PC-3 (cell line): Measurements from ENCODE around the gene ACBD7. TPM values are rescaled to one million over a fixed set of nuclear protein-coding genes. Genes with fewer than 3 reads are reported as not detected.

Source experiments
- ATAC-seq: fragments of 200-7000 bp; cut with Tn5 transposase; 2 replicates; pipeline ENCODE4 v1.9.1; 2020; ENCODE audit warnings: mild to moderate bottlenecking, moderate library complexity
- Bru-seq: library from RNA; stranded (reverse); fragments of 400-500 nt; gene quantifications from one replicate; lab custom pipeline; 2021; lab: Mats Ljungman, UMichigan
- BruChase-seq, 2 experiments: library from RNA; stranded (reverse); fragments of 400-500 nt; gene quantifications; one replicate each; lab custom pipeline; 2021; lab: Mats Ljungman, UMichigan
- BruUV-seq: library from RNA; stranded (reverse); fragments of 400-500 nt; replicated peaks from 2 replicates; lab custom pipeline; 2021; lab: Mats Ljungman, UMichigan
- CTCF ChIA-PET: fragments of 300-600 bp; sonication (Branson Sonifier 250); formaldehyde crosslinking; loops from one replicate; lab custom pipeline; 2022; ENCODE audit warnings: antibody characterized with exemption; lab: Charles Lee
- POLR2A ChIA-PET: fragments of 300-600 bp; sonication (Branson Sonifier 250); formaldehyde crosslinking; loops from one replicate; lab custom pipeline; 2022; ENCODE audit warnings: antibody characterized with exemption; ENCODE audit not compliant: unreplicated experiment; lab: Charles Lee
- DNase-seq: peaks from one replicate; pipeline ENCODE4 v3.0.0-alpha.2; 2015
- H2AFZ ChIP-seq: fragments of 300-600 bp; sonication (generic); 2 replicates; pipeline ENCODE4 v1.6.0; 2016; ENCODE audit warnings: antibody characterized with exemption, low read length
- H3F3A ChIP-seq: fragments of 300-600 bp; sonication (generic); one replicate; pipeline ENCODE4 v1.6.0; 2017; ENCODE audit warnings: antibody characterized with exemption, low read length, control low read depth, mild to moderate bottlenecking; ENCODE audit not compliant: unreplicated experiment
- H3K27ac ChIP-seq: fragments of 300-600 bp; sonication (generic); 2 replicates; pipeline ENCODE4 v1.5.1; 2016; ENCODE audit warnings: mild to moderate bottlenecking, low read length
- H3K27me3 ChIP-seq: fragments of 300-600 bp; sonication (generic); 2 replicates; pipeline ENCODE4 v1.6.1; 2016; ENCODE audit warnings: low read length, mixed read lengths
- H3K36me3 ChIP-seq: fragments of 300-600 bp; sonication (generic); 2 replicates; pipeline ENCODE4 v1.6.1; 2016; ENCODE audit warnings: low read depth, mixed run types, low read length, mixed read lengths
- H3K4me1 ChIP-seq: fragments of 300-600 bp; sonication (generic); 2 replicates; pipeline ENCODE4 v1.5.1; 2016; ENCODE audit warnings: low read length; ENCODE audit not compliant: insufficient read depth
- H3K4me2 ChIP-seq: fragments of 300-600 bp; sonication (generic); 2 replicates; pipeline ENCODE4 v1.6.0; 2016; ENCODE audit warnings: low read length
- H3K4me3 ChIP-seq: fragments of 300-600 bp; sonication (generic); 2 replicates; pipeline ENCODE4 v1.5.1; 2016; ENCODE audit warnings: mild to moderate bottlenecking, low read length, mixed read lengths
- H3K79me2 ChIP-seq: fragments of 300-600 bp; sonication (generic); 2 replicates; pipeline ENCODE4 v1.6.1; 2017; ENCODE audit warnings: low read length, mixed read lengths
- H3K9ac ChIP-seq: fragments of 300-600 bp; sonication (generic); 2 replicates; pipeline ENCODE4 v1.6.0; 2016; ENCODE audit warnings: mild to moderate bottlenecking, low read length
- H3K9me2 ChIP-seq: fragments of 300-600 bp; sonication (generic); replicated peaks from 2 replicates; pipeline ENCODE4 v1.6.1; 2016; ENCODE audit warnings: mixed run types, low read length, mixed read lengths
- H3K9me3 ChIP-seq: fragments of 300-600 bp; sonication (generic); 2 replicates; pipeline ENCODE4 v1.6.1; 2016; ENCODE audit warnings: low read length, mixed read lengths
- H4K20me1 ChIP-seq: fragments of 300-600 bp; sonication (generic); 2 replicates; pipeline ENCODE4 v1.6.1; 2016; ENCODE audit warnings: low read length, mixed read lengths
- EZH2 ChIP-seq: fragments of 300-600 bp; sonication (generic); IDR thresholded peaks from one replicate; pipeline ENCODE4 v1.6.1; 2017; ENCODE audit warnings: antibody characterized with exemption, mild to moderate bottlenecking, low read length; ENCODE audit not compliant: unreplicated experiment
- EZH2phosphoT487 ChIP-seq: fragments of 300-600 bp; sonication (generic); IDR thresholded peaks from 2 replicates; pipeline ENCODE4 v1.6.1; 2018; ENCODE audit warnings: mild to moderate bottlenecking, antibody characterized with exemption, low read length, borderline replicate concordance
- intact Hi-C: fragments of 100-400 bp; cut with micrococcal nuclease; formaldehyde crosslinking; loops from 2 replicates; pipeline ENCODE4 v1.9.0; 2023
- long read RNA-seq: library from polyadenylated mRNA; unstranded; transcript quantifications from one replicate; pipeline ENCODE4 v2.0.0, GENCODE V29; 2021; ENCODE audit not compliant: unreplicated experiment
- total RNA-seq: library from RNA; depleted of rRNA; stranded (reverse); fragments of >200 nt; gene quantifications from 2 replicates; pipeline ENCODE4 v1.2.3, GENCODE V29; 2014; rRNA removed
- TF ChIP-seq, protein P1 (sequence below): fragments of 300-600 bp; sonication (generic); conservative IDR thresholded peaks from 2 replicates; pipeline ENCODE4 v1.5.1; 2017; ENCODE audit warnings: antibody characterized with exemption, low read depth, mild to moderate bottlenecking, low read length

ACBD7 gene
- total RNA-seq = 3.3 and 5.4 TPM in 2 replicates
- Bru-seq, nascent RNA = percentile 38 among the genes with signal in this experiment
- BruChase-seq, experiment 1, labeled RNA remaining after a 6-hour chase = percentile 39 among the genes with signal in this experiment
- percentile 35 among the genes with signal in this experiment for BruChase-seq, experiment 2, labeled RNA remaining after a 2-hour chase
- long read RNA-seq = 0 reads

- peak within 1 kb of the TSS; percentile 70 for H3K4me3 ChIP-seq
- no peak within 1 kb of the TSS for H3K9ac ChIP-seq
- intact Hi-C loops = loop anchor here (1.0 kb wide), 1 partner anchor 9 kb away; the partner anchor contains the start of gene RPP38
- peak within 1 kb of the TSS; percentile 81 for H2AFZ ChIP-seq
- no TSS peak for BruUV-seq
- DNase-seq (peak; percentile 77), ATAC-seq (peak; percentile 81)
- peaks cover 10% of the 10 kb centered on the region; the same call in 1 of the 2 replicates for H3K4me1 ChIP-seq
- no peaks in the 10 kb centered on the region for H3K27me3 ChIP-seq
- TF ChIP-seq EZH2phosphoT487 = no peak
- TF ChIP-seq EZH2 = no peak
- TF ChIP-seq, protein P1, sequence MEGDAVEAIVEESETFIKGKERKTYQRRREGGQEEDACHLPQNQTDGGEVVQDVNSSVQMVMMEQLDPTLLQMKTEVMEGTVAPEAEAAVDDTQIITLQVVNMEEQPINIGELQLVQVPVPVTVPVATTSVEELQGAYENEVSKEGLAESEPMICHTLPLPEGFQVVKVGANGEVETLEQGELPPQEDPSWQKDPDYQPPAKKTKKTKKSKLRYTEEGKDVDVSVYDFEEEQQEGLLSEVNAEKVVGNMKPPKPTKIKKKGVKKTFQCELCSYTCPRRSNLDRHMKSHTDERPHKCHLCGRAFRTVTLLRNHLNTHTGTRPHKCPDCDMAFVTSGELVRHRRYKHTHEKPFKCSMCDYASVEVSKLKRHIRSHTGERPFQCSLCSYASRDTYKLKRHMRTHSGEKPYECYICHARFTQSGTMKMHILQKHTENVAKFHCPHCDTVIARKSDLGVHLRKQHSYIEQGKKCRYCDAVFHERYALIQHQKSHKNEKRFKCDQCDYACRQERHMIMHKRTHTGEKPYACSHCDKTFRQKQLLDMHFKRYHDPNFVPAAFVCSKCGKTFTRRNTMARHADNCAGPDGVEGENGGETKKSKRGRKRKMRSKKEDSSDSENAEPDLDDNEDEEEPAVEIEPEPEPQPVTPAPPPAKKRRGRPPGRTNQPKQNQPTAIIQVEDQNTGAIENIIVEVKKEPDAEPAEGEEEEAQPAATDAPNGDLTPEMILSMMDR = no peak
- no peaks in the 10 kb centered on the region for H4K20me1 ChIP-seq
- H3K27ac ChIP-seq = no peak within 1 kb of the TSS
- no peaks in the 10 kb centered on the region for H3K36me3 ChIP-seq
- H3K9me2 ChIP-seq = no peaks in the 10 kb centered on the region
- CTCF ChIA-PET = no interaction called here
- no peaks in the 10 kb centered on the region for H3K9me3 ChIP-seq
- POLR2A ChIA-PET = no interaction called here
- H3K79me2 ChIP-seq = no peaks in the 10 kb centered on the region
- H3F3A ChIP-seq = no peaks in the 10 kb centered on the region
- H3K4me2 ChIP-seq = peak within 1 kb of the TSS; percentile 82
Observed at GRCh38 chr10:15088428-15089261, at the start of gene ACBD7. Gene ACBD7, minus strand, starts transcription at chr10:15088776. Its CDS starts 48 bp downstream, at chr10:15088728.

DNA sequence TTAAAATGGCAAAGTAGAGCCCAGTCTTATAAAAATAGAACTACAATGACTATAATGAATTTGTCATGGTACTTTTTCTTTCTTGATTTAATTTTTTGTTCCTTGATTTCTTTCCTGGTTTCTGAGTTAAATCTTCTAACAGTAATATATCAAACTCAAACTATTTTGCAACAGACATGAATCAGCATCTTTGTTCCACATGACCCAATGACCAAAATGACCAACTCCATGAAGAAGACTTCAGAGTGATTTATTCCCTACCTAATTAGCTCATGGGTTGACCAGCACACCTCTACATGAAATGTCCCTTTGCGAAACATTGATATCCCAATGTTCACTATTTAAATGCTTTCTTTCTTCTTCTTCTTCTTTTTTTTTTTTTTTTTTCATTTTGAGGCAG, 49.1 kb upstream of the ACBD7 start:
- ChIA-PET POLR2A (no interaction called here), CTCF (no interaction called here)
- Histone ChIP-seq H3K9me2 (no peaks in the 10 kb centered on the region), H3K9ac (no peak overlapping the region), H3F3A (no peaks in the 10 kb centered on the region), H3K27me3 (no peaks in the 10 kb centered on the region), H2AFZ (no peak overlapping the region), H3K79me2 (no peaks in the 10 kb centered on the region), H3K4me2 (no peak overlapping the region), H3K27ac (no peak overlapping the region), H4K20me1 (no peaks in the 10 kb centered on the region), H3K4me3 (no peak overlapping the region), H3K36me3 (no peaks in the 10 kb centered on the region), H3K4me1 (no peaks in the 10 kb centered on the region), H3K9me3 (no peaks in the 10 kb centered on the region)
- TF ChIP-seq, protein P1 = no peak
- TF ChIP-seq EZH2 (no peak), EZH2phosphoT487 (no peak)
- DNase-seq (no peak), ATAC-seq (no peak)
- intact Hi-C loops = no loop called here
- BruUV-seq = no TSS peak

GRCh38 chr10:15137036-15137359, 48.4 kb upstream of the ACBD7 start:
- ChIA-PET CTCF (no interaction called here), POLR2A (no interaction called here)
- no peak for ATAC-seq
- Histone ChIP-seq H3K9ac (no peak overlapping the region), H3K27ac (no peak overlapping the region), H3K9me2 (no peaks in the 10 kb centered on the region), H4K20me1 (no peaks in the 10 kb centered on the region), H3K4me3 (no peak overlapping the region), H2AFZ (no peak overlapping the region), H3F3A (no peaks in the 10 kb centered on the region), H3K9me3 (no peaks in the 10 kb centered on the region), H3K36me3 (no peaks in the 10 kb centered on the region), H3K27me3 (no peaks in the 10 kb centered on the region), H3K4me1 (no peaks in the 10 kb centered on the region), H3K4me2 (no peak overlapping the region), H3K79me2 (no peaks in the 10 kb centered on the region)
- intact Hi-C loops = no loop called here
- DNase-seq = no peak
- no TSS peak for BruUV-seq
- no peak for TF ChIP-seq EZH2
- TF ChIP-seq, protein P1 = no peak
- no peak for TF ChIP-seq EZH2phosphoT487
